ENCODE data around the gene POMP. TPM values are rescaled to one million over a fixed set of nuclear protein-coding genes. Genes with fewer than 3 reads are reported as not detected.

Gene POMP
- total RNA-seq, 6 experiments from 2014 or later, result 31.8 to 60.6 (median 50.2) TPM

- DNase-seq (no peak), ATAC-seq (peak; percentile 4 to 11 (median 8))
- H3K4me3 ChIP-seq, result peak overlapping the region; percentile 79 to 91 (median 86)
- H3K9me3 ChIP-seq, result no peaks in the 10 kb centered on the region
- intact Hi-C loops (cut with DNase I), result no loop called here
- H3K4me1 ChIP-seq, result peaks cover 0 to 25% (median 10%) of the 10 kb centered on the region in 4 donors
- TF ChIP-seq, protein P1, sequence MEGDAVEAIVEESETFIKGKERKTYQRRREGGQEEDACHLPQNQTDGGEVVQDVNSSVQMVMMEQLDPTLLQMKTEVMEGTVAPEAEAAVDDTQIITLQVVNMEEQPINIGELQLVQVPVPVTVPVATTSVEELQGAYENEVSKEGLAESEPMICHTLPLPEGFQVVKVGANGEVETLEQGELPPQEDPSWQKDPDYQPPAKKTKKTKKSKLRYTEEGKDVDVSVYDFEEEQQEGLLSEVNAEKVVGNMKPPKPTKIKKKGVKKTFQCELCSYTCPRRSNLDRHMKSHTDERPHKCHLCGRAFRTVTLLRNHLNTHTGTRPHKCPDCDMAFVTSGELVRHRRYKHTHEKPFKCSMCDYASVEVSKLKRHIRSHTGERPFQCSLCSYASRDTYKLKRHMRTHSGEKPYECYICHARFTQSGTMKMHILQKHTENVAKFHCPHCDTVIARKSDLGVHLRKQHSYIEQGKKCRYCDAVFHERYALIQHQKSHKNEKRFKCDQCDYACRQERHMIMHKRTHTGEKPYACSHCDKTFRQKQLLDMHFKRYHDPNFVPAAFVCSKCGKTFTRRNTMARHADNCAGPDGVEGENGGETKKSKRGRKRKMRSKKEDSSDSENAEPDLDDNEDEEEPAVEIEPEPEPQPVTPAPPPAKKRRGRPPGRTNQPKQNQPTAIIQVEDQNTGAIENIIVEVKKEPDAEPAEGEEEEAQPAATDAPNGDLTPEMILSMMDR (IDR thresholded peaks at IDR 0.05), result no peak
- TF ChIP-seq POLR2A (IDR thresholded peaks at IDR 0.05), result no peak
- H3K27ac ChIP-seq, result peak overlapping the region; percentile 78 to 97 (median 81)
- H3K36me3 ChIP-seq, result peaks cover 0 to 15% (median 6%) of the 10 kb centered on the region in 4 donors
- H3K27me3 ChIP-seq, result no peaks in the 10 kb centered on the region
- under 1% methylated on average over 8 of the region's 8 CpGs for whole genome bisulfite sequencing (ENCODE audit: insufficient coverage, low coverage, low lambda C conversion rate, missing lambda C conversion rate)
Measured at GRCh38 chr13:28658539-28658795, 463 bp upstream of the POMP start.

GRCh38 chr13:28659621-28659970, 666 bp downstream of the POMP start:
- peak overlapping the region; percentile 79 to 91 (median 86) for H3K4me3 ChIP-seq
- ATAC-seq, result peak; percentile 6 to 45 (median 12)
- peaks cover 0 to 25% (median 10%) of the 10 kb centered on the region in 4 donors for H3K4me1 ChIP-seq
- no peak for DNase-seq
- 2% methylated on average over 4 of the region's 4 CpGs for WGBS (ENCODE audit: insufficient coverage, low coverage, low lambda C conversion rate, missing lambda C conversion rate)
- no peaks in the 10 kb centered on the region for H3K27me3 ChIP-seq
- H3K9me3 ChIP-seq, result no peaks in the 10 kb centered on the region
- H3K27ac ChIP-seq, result peak overlapping the region; percentile 78 to 97 (median 81)
- intact Hi-C loops (cut with DNase I), result no loop called here
- TF ChIP-seq, protein P1 (IDR thresholded peaks at IDR 0.05), result no peak
- no peak for TF ChIP-seq POLR2A (IDR thresholded peaks at IDR 0.05)
- peaks cover 0 to 26% (median 11%) of the 10 kb centered on the region in 4 donors for H3K36me3 ChIP-seq

GRCh38 chr13:28666897-28667488, 8.1 kb downstream of the POMP start:
- Histone ChIP-seq H3K4me3 (no peak overlapping the region), H3K27me3 (no peaks in the 10 kb centered on the region), H3K4me1 (no peaks in the 10 kb centered on the region), H3K9me3 (no peaks in the 10 kb centered on the region), H3K27ac (no peak overlapping the region), H3K36me3 (peaks cover 15 to 99% (median 52%) of the 10 kb centered on the region in 4 donors)
- no peak for ATAC-seq
- WGBS (ENCODE audit: insufficient coverage, low coverage, low lambda C conversion rate, missing lambda C conversion rate), result 87% methylated on average over 6 of the region's 9 CpGs
- TF ChIP-seq, protein P1 (IDR thresholded peaks at IDR 0.05), result no peak
- no peak for TF ChIP-seq POLR2A (IDR thresholded peaks at IDR 0.05)
- intact Hi-C loops (cut with DNase I), result no loop called here
- no peak for DNase-seq

- intact Hi-C loops (cut with DNase I), result no loop called here
- Histone ChIP-seq H3K36me3 (peaks cover 7 to 99% (median 50%) of the 10 kb centered on the region in 4 donors), H3K27me3 (no peaks in the 10 kb centered on the region), H3K27ac (no peak overlapping the region), H3K4me3 (no peak overlapping the region), H3K4me1 (no peaks in the 10 kb centered on the region), H3K9me3 (no peaks in the 10 kb centered on the region)
- DNase-seq, result no peak
- no peak for ATAC-seq
- TF ChIP-seq, protein P1 (IDR thresholded peaks at IDR 0.05), result no peak
- TF ChIP-seq POLR2A (IDR thresholded peaks at IDR 0.05), result no peak
Measured at GRCh38 chr13:28671126-28671792, 12.3 kb downstream of the POMP start.

All from right lobe of liver (tissue), 6 donors.